Neutrophil (primary cell): Measurements from ENCODE around the gene PRKCQ.

Source experiments
- H3K27ac ChIP-seq: fragments of 200-600 bp; sonication (generic); 2 replicates; pipeline ENCODE4 v1.5.1; 2016; ENCODE audit warnings: mild to moderate bottlenecking, moderate library complexity
- H3K27me3 ChIP-seq: fragments of 200-600 bp; sonication (generic); 2 replicates; pipeline ENCODE4 v1.6.0; 2016; ENCODE audit warnings: mild to moderate bottlenecking
- H3K36me3 ChIP-seq: fragments of 200-600 bp; sonication (generic); 2 replicates; pipeline ENCODE4 v1.5.1; 2017
- H3K4me1 ChIP-seq, 2 experiments: fragments of 200-600 bp in 1 of 2; sonication (generic) in 1 of 2; 1 replicate in 1 of 2; 2 replicates in 1 of 2; pipeline versions ENCODE4 v1.5.1 to v1.6.1; 2013 to 2016; ENCODE audit warnings: low read depth in 1 of 2, low read length in 1 of 2, mild to moderate bottlenecking in 1 of 2, moderate library complexity in 1 of 2; ENCODE audit not compliant: control insufficient read depth in 1 of 2, insufficient read depth in 1 of 2
- H3K4me3 ChIP-seq, 2 experiments: fragments of 200-600 bp in 1 of 2; sonication (generic) in 1 of 2; 1 replicate in 1 of 2; 2 replicates in 1 of 2; pipeline ENCODE4 v1.5.1; 2013 to 2016; ENCODE audit warnings: low read depth in 1 of 2, low read length in 1 of 2, mild to moderate bottlenecking in 1 of 2, moderate library complexity in 1 of 2
- H3K9me3 ChIP-seq: fragments of 200-600 bp; sonication (generic); 2 replicates; pipeline ENCODE4 v1.5.1; 2016
- TF ChIP-seq, protein P1 (sequence below): fragments of 200-600 bp; sonication (generic); IDR thresholded peaks from 2 replicates; pipeline ENCODE4 v1.5.1; 2016; ENCODE audit warnings: antibody characterized with exemption

Gene PRKCQ

GRCh38 chr10:6416892-6417512 is 163.1 kb downstream of the PRKCQ start:
- H3K36me3 ChIP-seq = no peaks in the 10 kb centered on the region
- no peaks in the 10 kb centered on the region for H3K9me3 ChIP-seq
- no peak overlapping the region for H3K27ac ChIP-seq
- TF ChIP-seq, protein P1, sequence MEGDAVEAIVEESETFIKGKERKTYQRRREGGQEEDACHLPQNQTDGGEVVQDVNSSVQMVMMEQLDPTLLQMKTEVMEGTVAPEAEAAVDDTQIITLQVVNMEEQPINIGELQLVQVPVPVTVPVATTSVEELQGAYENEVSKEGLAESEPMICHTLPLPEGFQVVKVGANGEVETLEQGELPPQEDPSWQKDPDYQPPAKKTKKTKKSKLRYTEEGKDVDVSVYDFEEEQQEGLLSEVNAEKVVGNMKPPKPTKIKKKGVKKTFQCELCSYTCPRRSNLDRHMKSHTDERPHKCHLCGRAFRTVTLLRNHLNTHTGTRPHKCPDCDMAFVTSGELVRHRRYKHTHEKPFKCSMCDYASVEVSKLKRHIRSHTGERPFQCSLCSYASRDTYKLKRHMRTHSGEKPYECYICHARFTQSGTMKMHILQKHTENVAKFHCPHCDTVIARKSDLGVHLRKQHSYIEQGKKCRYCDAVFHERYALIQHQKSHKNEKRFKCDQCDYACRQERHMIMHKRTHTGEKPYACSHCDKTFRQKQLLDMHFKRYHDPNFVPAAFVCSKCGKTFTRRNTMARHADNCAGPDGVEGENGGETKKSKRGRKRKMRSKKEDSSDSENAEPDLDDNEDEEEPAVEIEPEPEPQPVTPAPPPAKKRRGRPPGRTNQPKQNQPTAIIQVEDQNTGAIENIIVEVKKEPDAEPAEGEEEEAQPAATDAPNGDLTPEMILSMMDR = peak; percentile 30
- H3K27me3 ChIP-seq = no peaks in the 10 kb centered on the region
- no peaks in the 10 kb centered on the region for H3K4me1 ChIP-seq
- H3K4me3 ChIP-seq = no peak overlapping the region

GRCh38 chr10:6411436-6411835 is 168.6 kb downstream of the PRKCQ start:
- Histone ChIP-seq H3K9me3 (no peaks in the 10 kb centered on the region), H3K36me3 (no peaks in the 10 kb centered on the region), H3K27ac (peak overlapping the region; percentile 46), H3K4me1 (peaks cover 22 to 26% of the 10 kb centered on the region in 2 experiments), H3K4me3 (no peak overlapping the region), H3K27me3 (no peaks in the 10 kb centered on the region)
- TF ChIP-seq, protein P1 = no peak

- Histone ChIP-seq H3K36me3 (no peaks in the 10 kb centered on the region), H3K27ac (peak overlapping the region; percentile 56), H3K9me3 (no peaks in the 10 kb centered on the region), H3K4me1 (peaks cover 22 to 26% of the 10 kb centered on the region in 2 experiments), H3K4me3 (no peak overlapping the region), H3K27me3 (no peaks in the 10 kb centered on the region)
- TF ChIP-seq, protein P1 = no peak
These were observed 169.2 kb downstream of the PRKCQ start for GRCh38 chr10:6410830-6411229.

DNA sequence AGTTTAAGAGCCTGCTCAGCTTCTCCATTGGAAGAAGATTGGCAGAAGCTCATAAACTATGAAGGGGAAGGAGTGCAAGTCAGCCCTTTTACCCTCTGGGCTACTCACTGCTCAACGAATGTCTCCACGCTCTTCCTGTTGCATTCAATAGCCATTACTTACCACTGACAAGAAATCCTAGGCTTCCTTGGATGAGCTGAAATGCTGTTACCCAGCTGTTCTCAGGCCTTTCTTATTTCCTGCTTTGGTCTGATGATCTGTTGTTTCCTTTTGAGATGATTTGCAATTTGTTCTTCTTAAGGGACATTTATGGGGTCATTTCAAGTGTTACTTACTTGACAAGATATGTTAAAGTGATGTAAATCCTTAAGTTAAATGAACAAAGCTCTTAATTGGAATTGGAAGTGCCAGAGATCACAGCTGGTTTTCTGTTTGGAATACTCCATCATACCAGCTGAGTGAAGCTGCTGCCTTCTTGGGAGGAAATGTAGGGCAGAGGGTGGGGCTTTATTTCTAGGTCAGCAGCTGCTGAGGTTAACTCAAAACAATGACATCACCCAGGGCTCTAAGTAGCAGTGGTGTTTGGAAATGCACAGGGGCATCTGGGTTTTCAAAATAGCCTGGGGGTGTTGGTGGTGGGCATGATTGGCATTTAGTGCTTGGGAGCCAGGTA is 170.0 kb downstream of the PRKCQ start:
- Histone ChIP-seq H3K4me1 (peaks cover 22 to 26% of the 10 kb centered on the region in 2 experiments), H3K9me3 (no peaks in the 10 kb centered on the region), H3K36me3 (no peaks in the 10 kb centered on the region), H3K27me3 (no peaks in the 10 kb centered on the region), H3K27ac (peak overlapping the region; percentile 56), H3K4me3 (no peak overlapping the region)
- TF ChIP-seq, protein P1 = no peak

- Histone ChIP-seq H3K27ac (no peak overlapping the region), H3K27me3 (no peaks in the 10 kb centered on the region), H3K4me3 (no peak overlapping the region), H3K4me1 (peaks cover 22 to 26% of the 10 kb centered on the region in 2 experiments), H3K36me3 (no peaks in the 10 kb centered on the region), H3K9me3 (no peaks in the 10 kb centered on the region)
- TF ChIP-seq, protein P1 = no peak
These were observed 171.3 kb downstream of the PRKCQ start for GRCh38 chr10:6408799-6409198.
